CD4-positive, alpha-beta T cell treated with Interferon alpha-2 for 1 hour (primary cell): ENCODE results near the gene CFAP54.

ENCODE experiments used
- DNase-seq, 2 donors: peaks; one replicate each; pipeline ENCODE4 v3.0.0-alpha.2; 2020 to 2022

CFAP54 gene

DNA sequence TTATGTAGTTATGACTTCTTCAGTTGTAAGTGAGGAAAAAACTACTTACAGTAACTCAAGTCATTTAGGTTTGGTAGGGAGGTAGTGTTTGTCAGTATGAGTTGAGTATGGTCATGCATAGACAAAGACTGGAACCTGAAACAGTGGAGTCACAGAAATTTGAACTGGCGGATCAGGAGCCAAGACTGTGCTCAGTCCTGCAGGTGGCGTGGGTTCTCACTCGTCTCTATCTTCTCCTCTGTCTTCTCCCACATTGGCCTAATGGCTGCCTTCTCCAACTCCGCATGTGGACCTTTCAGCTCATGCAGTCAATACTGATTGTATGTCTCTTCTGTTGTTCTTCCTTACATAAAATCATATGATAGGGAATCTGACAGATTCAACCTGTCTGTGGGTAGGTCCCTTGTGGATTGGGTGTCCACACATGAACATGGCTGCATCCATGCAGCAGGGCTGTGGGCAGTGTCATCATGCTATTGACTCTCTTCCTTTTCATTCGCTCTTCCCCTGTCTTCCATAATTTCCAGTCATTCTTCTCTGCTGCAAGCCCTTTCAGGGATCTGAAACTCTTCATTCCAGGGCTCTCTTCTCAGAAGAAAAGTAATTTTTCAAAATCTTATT lies 338.9 kb downstream of the CFAP54 start:
- no peak for DNase-seq

DNA sequence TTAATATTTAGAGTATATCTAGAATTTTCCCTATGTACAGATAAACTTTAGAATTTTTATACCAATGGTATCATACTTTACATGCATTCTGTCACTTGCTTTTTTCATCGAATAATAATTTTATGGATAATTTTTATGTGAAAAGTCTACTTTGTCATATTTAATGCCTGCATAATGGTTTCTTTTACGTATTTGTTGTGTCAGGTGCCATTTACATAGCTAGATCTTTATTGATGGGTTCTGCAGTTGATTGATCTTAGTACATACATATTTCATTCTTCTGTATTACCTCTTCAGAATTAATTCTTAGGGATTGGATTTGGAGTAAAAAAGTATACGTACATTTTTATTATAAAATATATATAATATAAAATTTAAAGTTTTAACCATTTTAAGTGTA lies 340.0 kb downstream of the CFAP54 start:
- no peak for DNase-seq

DNA sequence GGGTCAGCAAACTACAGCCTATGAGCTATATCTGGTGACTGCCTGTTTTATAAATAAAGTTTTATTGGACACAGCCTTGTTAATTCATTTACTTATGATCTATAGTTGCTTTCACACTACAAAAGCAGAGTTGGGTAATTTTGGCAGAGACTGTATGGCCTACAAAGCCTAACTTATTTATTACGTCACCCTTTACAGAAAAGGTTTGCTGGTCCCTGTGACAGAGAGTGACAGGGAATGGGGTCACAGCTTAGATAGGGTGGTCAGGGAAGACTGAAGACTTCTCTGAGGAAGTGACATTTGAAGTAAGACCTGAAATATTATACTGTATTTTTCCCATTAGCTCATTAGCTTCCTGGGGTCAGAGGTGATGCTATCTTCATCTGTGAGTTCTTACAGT lies 342.0 kb downstream of the CFAP54 start:
- no peak for DNase-seq

DNA sequence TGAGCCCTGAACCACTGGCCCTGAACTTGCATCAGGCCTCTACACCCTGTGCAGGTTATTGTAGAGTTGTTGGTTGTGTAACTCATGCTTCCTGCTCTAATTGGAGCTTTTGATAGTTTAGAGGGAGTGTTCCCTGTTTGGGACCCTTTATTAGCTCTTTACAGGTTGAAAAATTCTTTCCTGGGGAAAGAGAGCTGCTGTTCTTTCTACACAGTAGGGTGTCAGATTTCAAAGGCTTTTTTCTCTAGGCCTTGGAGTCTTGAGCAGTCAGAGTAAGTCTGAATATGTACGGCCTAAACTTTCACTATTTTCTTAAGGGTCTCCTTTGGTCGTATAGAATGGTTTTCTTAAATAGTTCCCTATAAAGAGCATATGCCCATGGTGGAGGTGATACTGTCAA lies 356.9 kb downstream of the CFAP54 start:
- no peak for DNase-seq

DNA sequence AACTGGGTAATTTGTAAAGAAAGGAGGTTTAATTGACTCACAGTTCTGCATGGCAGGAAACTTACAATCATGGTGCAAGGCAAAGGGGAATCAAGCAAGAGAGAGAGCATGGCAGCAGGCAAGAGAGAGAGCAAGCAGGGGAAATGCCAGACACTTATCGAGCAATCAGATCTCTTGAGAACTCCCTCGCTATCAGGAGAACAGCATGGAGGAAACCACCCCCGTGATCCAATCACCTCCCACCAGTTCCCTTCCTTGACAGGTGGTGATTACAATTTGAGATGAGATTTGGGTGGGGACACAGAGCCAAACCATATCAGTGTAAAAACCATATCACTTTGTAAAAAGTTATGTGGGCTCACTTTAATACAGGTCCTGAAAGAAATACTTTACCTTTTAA lies 361.3 kb downstream of the CFAP54 start:
- no peak for DNase-seq

DNA sequence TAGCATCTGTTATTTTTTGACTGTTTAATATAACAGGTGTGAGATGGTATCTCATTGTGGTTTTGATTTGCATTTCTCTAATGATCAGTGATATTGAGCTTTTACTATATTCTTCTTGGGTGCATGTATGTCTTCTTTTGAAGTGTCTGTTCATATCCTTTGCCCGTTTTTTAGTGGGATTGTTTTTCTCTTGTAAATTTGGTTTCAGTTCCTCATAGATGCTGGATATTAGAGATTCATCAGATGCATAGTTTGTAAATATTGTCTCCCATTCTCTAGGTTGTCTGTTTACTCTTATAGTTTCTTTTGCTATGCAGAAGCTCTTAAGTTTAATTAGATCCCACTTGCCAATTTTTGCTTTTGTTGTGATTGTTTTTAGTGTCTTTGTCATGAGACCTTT lies 368.8 kb downstream of the CFAP54 start:
- DNase-seq = no peak

DNA sequence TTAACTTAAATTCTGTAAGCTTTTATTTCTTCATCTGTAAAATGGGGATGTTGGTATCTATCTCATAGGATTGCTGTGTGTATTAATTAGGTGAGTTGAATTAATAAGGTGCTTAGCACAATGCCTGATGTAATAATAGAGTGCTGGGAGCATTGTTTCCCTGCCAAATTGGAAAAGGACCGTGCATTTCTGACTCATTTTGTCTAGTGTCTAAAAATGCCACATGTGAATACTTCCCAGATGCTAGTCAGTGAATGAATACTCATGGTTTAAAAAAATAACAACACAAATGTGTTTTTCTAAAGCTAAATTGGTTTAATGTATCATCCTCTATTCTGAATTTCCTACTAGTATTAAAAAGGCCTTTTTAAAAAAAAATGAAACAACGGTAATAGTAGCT lies 372.3 kb downstream of the CFAP54 start:
- no peak for DNase-seq

DNA sequence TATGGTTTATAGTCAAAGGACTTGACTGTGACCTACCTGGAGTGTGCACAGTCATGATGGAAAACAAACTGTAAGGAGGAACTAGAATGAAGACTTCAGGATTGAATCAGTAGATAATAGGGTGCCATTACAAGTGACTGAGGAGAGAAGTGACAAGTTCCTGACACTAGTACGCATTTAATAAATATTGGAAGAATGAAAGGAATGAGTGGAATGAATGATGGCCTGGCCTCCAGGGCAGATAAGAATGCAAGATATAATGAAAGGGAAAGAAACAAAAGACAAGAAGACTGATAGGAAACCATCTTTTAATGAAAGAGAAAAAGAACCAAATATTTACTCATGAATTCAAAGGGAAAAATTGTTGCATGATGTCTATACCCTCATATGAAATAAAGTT lies 372.9 kb downstream of the CFAP54 start:
- DNase-seq = no peak

DNA sequence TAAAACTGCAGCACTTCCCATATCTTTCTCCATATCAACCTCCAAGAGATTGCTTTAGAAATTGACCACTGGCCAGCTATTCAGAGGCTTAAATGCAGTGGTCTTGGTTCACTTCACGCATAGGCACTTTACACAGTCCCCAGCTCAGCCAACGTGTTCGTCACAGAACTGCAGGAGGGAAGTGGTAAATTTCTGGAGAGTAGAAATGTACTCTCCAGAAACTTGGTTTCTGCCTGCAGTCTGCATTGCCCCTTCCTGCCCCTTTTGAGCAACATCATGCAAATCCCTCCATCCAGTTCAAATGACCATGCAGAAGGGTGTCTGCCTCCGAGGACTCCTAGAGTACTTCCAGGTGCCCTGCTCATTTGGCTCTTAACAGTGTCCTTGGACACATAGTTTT lies 375.0 kb downstream of the CFAP54 start:
- DNase-seq = no peak

DNA sequence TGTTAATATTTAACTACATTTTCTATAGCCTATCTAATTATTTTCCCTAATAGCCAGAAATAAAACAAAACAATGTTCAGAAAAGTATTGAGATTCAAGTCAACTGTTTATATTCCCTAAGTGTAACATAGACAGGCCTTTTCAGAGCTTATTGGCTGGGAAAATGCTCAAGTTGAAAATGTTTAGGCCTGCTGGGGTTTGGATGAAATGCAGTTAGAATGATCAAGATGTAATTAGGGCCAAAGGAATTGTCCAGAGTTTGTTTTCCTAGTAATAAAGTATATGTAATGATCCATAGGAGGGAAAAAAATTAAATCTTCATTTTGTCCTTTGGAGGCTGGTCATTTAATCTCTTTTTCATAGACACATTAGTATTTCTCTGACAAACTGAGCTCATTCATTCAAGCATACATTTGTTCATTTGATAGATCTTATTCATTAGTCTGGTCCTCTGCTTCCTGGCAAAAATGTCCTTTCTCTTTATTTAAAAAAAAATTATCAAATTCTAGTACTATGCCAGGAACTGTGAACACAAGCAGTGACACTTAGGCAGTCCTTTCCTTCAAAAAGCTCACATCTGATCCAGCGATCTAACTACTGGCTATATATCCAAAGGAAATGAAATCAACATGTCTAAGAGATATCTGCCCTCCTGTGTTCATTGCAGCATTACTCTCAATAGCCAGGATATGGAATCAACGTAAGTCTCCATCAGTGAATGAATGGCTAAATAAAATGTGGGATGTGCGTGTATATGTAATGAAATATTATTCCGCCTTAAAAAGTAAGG lies 377.6 kb downstream of the CFAP54 start:
- DNase-seq = no peak

DNA sequence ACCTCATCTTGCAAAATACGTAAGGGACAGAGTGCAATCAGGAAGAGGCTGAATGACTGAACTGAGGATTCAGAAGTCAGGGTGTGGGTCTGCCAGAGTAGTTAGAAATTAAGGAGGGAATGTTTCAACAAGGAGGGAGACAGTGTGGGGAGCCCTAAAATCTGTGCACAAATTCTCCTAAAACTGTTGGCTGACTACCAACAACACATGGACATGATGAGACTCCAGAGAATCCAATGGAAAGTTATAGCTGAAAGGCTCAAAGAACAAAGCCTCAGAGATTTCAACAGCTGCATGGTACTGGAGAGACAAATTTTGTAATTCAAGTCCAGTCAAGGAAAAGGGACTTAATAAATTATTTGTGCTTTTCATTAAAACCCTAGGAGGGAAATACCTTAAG lies 381.6 kb downstream of the CFAP54 start:
- no peak for DNase-seq

DNA sequence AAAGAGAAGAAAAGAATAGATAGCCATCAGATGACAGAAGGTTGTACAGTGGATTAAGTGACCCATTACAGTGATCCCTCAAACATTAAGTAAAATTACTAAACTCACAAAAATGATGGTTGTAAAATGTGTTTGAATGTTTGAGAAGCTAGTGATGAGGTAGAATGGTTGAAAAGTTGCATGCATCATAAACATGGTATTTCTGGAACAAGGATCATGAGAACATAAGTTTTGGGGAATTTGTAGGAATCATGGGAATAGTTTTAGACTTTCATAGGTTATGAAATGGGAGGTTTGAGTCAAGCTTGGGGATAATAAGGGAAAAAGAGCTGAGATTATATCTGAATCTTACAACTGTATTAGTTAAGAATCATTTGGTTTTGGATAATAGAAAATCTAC lies 383.6 kb downstream of the CFAP54 start:
- no peak for DNase-seq

DNA sequence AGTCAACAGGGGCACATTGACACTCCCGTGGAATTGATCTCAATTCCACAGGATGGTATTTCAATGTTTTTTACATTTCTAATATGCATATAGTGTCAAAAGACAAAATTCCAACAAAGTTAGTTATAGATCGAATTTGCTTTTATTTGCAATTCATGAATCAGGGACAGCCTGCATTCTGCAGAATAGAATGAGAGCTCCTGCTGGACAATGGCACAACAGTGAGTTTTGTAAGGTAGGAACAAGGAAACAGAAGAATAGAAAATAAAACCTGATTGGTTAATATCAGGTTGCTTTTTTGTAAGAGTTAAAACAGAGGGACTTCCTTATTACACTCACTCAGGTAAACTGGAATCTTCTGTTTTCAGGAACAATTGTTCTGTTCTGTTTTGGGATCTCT lies 384.8 kb downstream of the CFAP54 start:
- DNase-seq = no peak

DNA sequence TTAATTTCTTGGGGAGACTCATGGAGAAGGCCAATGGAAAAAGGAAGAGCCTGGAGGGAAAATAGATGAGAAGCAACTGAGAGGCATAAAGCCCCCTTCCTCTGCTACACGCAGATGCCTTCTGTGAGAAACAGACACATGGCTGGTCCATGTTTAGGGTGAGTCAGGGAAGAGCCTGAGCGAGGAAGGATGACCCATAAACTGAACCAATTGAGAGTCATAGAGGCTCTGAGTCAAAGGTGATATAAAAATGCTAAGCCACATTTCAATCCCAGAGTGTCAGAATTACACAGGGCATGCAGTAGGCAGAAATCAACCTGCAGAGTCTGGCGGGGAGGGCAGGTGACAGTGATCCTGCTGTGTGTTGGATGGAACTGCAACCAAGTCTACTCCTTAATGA lies 387.6 kb downstream of the CFAP54 start:
- DNase-seq = no peak

DNA sequence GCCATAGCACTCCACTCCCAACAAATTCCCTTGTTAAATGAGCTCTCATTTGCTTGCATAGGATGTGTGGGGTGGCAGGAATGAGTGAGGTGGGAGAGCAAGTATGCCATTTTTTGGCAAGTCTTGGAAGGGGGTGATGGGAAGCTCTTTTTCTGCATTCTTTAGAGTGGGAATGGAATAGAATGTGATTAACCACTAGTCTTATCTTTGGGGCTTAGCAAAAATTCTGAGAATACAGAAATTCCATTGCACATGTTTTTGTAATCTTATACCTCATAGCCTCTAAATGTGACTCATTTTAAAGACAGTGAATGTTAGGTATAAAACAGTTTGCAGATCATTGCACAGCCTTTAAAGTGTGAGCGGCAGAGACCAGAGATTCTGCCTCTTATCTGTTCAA lies 389.3 kb downstream of the CFAP54 start:
- no peak for DNase-seq

DNA sequence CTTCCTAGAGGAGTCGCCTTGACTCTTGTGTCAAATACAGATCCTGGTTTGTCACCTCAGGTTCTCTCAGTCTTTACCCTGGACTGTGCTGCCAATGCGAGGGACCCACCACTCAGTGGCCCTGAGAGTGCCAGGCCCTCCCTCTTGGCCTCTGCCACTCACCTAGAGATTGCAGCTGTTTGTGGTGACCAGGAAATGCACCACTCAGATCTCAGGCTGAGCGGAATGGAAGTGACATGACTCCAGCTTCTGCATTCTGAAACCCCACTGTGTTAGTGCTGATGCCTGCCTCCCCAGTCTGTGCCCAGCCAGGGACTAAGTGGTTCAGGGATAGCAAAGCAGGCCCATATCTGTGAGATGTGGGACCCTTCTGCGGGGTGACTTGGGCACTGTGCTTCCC lies 389.9 kb downstream of the CFAP54 start:
- no peak for DNase-seq

DNA sequence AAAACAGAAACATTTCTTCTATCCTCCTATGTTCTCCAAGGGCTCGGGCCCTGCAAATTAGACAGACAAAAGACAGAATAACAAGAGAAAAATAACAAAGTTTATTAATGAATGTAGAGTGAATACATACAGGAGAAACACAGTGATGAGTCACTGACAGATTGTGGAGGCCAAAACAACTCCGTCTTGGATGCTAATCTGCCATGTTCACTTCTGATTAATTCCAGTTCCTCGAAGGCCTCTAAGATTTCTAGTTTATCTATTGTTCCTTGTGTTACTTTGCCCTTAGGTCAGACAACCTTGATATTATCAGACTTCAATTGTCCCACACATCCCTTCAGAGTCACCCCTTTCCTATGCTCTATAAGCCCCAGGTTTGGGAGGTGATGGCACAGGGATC lies 390.8 kb downstream of the CFAP54 start:
- no peak for DNase-seq

DNA sequence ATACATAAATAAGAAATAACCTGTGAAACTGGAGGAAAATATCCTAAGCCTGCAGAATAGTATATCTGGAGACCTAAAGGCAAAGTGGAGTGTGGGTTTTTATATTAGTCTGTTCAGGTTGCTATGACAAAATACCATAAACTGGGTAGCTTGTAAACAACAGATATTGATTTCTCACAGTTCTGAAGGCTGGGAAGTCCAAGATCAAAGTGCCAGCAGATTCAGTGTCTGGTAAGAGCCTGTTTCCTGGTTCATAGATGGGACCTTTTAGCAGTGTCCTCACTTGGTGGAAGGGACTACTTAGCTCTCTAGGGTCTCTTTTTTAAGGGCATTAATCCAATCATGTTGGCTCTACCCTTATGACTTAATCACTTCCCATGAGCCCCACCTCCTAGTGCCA lies 392.2 kb downstream of the CFAP54 start:
- DNase-seq = no peak

DNA sequence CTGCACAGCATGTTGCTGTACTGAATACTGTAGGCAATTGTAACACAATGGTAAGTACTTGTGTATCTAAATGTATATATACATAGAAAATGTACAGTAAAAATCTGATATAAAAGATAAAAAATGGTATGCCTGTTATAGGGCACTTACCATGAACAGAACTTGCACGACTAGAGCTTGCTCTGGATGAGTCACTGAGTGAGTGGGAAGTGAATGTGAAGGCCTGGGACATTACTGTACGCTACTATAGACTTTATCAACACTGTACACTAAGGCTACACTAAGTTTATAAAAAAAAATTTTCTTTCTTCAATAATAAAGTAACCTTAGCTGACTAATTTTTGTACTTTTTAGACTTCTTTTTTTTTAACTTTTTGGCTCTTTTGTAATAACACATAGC lies 393.5 kb downstream of the CFAP54 start:
- DNase-seq = no peak

DNA sequence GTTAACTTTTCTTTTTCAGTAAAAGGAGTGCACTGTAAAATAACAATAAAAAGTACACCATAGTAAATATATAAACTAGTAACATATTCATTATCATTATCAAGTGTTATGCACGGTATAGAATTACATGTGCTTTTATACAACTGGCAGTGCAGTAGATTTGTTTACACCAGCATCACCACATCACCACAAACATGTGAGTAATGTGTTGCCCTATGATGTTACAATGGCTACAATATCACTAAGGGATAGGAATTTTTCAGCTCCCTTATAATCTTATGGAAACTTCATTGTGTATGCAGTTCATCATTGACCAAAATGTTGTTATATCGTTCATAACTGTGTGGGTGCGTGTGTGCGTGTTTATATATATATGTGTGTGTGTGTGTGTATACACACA lies 394.2 kb downstream of the CFAP54 start:
- no peak for DNase-seq

DNA sequence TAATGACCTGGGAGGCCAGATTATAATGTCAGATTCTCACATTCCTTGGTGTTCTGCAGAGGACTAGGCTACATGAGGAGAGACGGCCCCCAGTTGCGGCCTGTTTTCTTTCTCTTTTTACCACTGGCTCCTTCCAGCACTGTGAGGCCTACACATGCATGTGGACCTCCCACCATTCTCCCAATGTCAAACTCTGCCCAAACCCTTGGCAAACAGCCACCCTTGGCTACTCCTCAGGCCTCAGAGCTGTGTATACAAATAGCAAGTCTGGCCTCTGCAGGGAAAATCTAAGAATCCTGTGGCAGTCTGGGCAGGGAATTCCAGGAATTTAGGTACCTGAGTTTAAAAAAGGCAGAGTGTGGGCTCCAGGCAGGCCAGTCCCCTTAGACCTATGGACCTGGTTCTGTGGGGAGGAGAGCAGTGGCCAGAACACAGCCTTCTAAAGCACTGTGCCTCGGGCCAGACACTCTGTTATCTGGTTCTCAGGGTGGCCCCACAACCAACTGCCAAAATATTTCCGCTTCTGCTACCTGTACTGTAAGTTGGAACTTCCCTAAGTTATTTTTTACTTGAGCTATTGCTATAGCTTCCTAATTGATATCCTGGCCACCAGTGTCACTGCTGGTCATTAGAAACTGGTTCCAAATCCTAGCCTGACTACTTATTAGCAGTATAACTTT lies 397.8 kb downstream of the CFAP54 start:
- no peak for DNase-seq

DNA sequence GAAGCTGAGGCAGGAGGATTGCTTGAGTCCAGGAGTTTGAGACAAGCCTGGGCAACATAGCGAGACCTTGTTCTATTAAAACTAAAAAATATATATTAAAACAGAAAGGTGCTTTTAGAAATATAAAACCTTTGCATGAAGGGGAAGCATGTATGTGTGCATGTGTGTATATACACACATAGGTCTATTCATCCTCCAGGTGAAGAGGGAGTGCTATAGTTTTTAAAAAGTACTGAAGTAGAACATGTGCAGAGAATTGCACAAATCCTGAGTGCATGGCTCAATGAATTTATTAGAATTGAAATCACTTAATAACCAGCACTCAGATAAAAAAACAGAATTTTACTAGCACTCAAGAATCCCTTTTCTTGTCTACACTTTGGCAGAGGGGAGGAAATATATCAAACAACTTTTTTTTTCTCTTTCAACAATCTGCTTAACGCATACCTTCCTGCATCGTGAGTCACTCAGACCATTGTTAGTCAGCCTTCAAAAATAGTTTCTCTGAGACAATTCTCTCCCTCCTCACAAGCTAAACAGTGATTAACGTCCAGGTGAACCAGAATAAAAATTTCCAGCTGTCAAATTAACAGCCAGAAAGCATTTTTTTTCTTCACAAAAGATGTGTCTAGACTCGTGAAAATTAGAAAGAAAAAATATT lies 400.0 kb downstream of the CFAP54 start:
- no peak for DNase-seq

DNA sequence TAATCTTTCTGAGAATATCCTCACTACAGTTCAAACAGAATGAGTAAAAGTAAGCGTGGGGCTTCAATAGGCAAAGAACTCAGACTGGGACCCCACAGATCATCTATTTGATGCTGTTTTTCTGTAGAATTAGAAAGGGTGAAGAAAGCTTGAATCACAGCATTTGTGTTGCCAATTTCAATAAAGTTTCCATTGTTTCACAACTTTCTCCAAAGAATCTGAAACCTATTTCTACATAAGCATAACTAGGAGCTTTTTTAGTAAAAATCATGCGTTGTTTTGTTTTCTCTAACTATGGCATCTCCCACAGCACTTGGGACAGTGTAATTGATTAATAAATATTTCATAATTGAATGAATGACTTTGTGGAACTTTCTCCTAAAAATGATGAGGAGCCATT lies 401.0 kb downstream of the CFAP54 start:
- DNase-seq = no peak

DNA sequence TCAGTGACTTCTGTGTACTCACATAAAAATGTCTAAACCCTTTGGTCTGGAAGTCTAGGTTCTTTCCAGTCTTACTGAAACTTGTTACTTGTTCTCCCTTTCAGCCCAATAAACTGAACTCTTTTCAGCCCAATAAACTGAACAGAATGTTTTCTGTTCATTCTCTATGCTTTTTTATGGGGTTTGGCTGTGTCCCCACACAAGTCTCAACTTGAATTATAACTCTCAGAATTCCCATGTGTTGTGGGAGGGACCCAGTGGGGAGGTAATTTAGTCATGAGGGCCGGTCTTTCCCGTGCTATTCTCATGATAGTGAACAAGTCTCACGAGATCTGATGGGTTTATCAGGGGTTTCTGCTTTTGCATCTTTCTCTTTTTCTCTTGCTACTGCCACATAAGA lies 402.7 kb downstream of the CFAP54 start:
- DNase-seq = no peak
